Dedifferentiated amniotic fluid mesenchymal stem cell (primary cell): ENCODE data around the gene PTH1R.

Source experiments
- DNase-seq: peaks from one replicate; pipeline ENCODE4 v3.0.0-alpha.2; 2016; ENCODE audit errors: extremely low spot score

Gene PTH1R

DNA sequence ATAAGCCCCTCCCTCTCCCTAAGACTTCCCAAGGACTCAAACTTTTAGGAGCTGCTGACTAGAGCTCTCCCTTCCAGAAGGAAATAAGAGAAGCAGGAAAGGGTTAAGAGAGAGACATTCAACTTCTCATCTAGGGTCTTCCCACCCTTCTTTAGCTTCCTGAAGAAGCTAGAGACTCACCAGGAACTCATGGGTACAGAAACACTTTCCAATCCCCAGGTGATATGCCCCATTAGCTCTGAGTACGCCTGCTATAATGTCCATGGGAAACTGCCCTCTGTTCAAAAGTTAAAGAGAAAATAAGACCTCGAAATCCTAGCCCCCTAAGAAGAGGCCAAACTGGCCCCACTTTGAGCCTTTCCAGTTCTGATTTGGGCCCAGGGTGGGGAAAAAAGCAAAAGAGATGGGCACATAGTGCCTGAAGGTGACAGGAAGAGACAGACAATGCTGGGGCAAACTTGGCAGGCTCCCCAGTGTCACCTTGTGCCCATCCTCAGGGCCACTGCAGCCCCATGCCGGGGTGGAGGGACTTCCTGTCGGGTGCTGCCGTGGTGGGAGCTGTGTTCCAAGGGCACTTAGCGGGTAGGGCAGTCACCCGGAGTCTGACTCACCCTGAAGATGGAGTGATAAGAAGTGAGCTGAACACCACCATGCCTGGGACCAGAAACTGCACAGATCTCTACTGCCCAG lies 69.5 kb downstream of the PTH1R start:
- DNase-seq, result no peak

- no peak for DNase-seq
Observed at GRCh38 chr3:46947546-46947901, 70.0 kb downstream of the PTH1R start.

DNA sequence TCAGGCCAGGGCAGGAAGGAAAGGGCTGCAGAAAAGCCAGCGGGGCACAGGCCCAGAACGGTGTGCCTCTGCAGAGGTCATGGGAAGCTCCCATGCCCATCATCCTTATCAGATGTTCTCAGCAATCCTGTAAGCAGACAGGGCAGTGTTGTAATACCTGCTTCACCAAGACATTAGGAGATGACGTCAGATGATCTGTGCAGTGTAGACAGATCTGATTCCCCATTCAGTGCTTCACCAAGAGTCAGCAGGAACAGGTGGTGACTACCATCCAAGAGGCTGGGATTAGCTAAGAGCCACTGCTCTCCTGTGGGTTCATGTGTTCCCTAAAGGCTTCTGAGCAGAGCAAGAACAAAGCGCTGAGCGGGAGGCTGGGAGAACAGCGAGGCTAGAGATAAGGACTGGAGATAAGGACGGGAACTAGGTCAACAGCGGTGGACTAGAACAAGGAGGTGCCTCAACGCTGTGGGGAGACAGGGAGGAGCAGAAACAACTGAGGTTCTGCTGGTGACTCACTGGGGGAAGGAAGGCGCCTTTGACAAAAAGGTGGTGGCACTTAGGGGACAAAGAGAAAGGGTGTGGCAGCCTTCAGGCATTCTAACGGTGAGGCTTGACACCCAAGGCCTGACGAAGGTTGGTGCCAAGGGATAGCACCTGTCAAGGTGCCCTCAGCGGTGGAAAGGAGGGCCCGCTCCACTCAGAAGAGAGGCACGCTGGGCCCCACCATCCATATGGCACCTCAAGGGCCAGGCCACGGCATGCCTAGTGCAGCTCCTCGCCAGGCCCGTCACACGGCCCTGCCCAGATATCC lies 70.7 kb downstream of the PTH1R start:
- DNase-seq, result no peak

- DNase-seq, result no peak
Observed at GRCh38 chr3:46948830-46949671, 71.5 kb downstream of the PTH1R start.

GRCh38 chr3:46950177-46950576 lies 72.7 kb downstream of the PTH1R start:
- no peak for DNase-seq

DNA sequence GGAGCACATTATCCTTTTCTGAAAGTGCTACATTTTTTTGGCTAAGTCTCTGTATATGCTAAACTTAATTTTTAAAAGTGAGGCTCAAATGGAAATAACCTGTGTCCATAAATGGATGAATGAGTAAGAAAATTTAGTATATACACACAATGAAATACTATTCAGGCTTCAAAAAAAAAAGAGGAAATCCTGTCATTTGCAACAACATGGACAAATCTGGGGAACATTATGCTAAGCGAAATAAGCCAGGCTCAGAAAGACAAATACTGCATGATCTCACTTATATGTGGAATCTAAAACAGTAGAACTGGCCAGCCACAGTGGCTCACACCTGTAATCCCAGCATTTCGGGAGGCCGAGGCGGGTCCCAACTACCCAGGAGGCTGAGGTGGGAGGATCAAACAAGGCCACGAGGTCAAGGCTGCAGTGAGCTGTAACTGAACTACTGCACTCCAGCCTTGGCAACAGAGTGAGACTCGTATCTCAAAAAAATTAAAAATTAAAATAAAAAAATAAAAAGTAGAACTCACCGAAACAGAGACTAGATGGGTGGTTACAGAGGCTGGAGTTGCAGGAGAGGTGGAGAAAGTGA lies 73.2 kb downstream of the PTH1R start:
- DNase-seq, result no peak

GRCh38 chr3:46952813-46953212 lies 75.3 kb downstream of the PTH1R start:
- no peak for DNase-seq
